Renal pelvis (tissue), 12 donors: ENCODE measurements around the gene SCEL. TPM values are rescaled to one million over a fixed set of nuclear protein-coding genes. Genes with fewer than 3 reads are reported as not detected.
"Not testable (repeated sequence)": the region's sequence is repeated elsewhere in the genome, so short reads cannot be mapped to it uniquely, and the experiment has no call there.

Experiments used
- DNase-seq: peaks from one replicate; pipeline ENCODE4 v3.0.0-alpha.2; 2013
- long read RNA-seq, 16 experiments: transcript quantifications; one replicate each; lab custom pipeline, GENCODE V29; 2026
- polyA plus RNA-seq, 3 donors: library from polyadenylated mRNA; unstranded; fragments of 120-200 nt; gene quantifications; one replicate each; pipeline ENCODE4 v1.2.1, GENCODE V29; 2013; ENCODE audit not compliant: insufficient read length in 3 of 3

Gene SCEL, protein sequence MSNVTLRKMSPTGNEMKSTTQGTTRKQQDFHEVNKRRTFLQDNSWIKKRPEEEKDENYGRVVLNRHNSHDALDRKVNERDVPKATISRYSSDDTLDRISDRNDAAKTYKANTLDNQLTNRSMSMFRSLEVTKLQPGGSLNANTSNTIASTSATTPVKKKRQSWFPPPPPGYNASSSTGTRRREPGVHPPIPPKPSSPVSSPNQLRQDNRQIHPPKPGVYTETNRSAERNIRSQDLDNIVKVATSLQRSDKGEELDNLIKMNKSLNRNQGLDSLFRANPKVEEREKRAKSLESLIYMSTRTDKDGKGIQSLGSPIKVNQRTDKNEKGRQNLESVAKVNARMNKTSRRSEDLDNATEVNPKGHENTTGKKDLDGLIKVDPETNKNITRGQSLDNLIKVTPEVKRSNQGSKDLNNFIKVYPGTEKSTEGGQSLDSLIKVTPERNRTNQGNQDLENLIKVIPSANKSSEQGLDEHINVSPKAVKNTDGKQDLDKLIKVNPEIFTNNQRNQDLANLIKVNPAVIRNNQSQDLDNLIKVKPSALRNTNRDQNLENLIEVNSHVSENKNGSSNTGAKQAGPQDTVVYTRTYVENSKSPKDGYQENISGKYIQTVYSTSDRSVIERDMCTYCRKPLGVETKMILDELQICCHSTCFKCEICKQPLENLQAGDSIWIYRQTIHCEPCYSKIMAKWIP
- polyA plus RNA-seq, result under 1 TPM in 1 of 3 donors, not detected in 2; 0.04 TPM
- long read RNA-seq, donor 1, result 0 reads
- long read RNA-seq, donor 2, result 0 reads
- long read RNA-seq, donor 3, result 0 reads
- long read RNA-seq, donor 4, result 0 reads
- long read RNA-seq, donor 5, result 0 reads
- long read RNA-seq, donor 6, result 0 reads
- long read RNA-seq, donor 7, result 0 reads
- long read RNA-seq, donor 8, result 0 reads
- long read RNA-seq, donor 9, result 0 reads
- long read RNA-seq, donor 10, result 0 reads
- long read RNA-seq, donor 11, result 0 reads
- long read RNA-seq, donor 12, result 0 reads
- long read RNA-seq, donor 13, result 0 reads
- long read RNA-seq, donor 14, result 0 reads
- long read RNA-seq, donor 15, result 0 reads
- long read RNA-seq, donor 16, result 0 reads

DNA sequence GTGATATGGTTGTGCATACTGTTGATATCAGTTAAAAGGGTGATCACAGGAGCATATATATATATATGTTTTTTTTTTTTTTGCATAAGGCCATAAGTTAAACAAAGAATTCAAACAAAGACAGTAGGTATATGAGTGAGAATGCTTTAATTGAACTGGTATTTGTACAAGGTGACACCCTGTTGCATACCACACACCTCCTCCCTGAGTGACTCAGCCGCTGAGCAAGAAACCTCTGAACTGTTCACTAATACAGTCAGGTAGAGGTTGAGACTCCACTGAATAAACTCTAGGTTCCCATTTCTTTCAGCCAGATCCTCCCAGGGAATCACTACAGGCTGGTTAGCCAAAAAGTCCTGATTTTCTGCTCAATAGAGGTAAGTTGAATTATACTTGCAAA, at the start of gene SCEL:
TSS of gene SCEL (plus strand) at position 259 of the 400 bp plus-strand sequence. CDS start 20,170 bp downstream, outside the sequence.
- no peak for DNase-seq

DNA sequence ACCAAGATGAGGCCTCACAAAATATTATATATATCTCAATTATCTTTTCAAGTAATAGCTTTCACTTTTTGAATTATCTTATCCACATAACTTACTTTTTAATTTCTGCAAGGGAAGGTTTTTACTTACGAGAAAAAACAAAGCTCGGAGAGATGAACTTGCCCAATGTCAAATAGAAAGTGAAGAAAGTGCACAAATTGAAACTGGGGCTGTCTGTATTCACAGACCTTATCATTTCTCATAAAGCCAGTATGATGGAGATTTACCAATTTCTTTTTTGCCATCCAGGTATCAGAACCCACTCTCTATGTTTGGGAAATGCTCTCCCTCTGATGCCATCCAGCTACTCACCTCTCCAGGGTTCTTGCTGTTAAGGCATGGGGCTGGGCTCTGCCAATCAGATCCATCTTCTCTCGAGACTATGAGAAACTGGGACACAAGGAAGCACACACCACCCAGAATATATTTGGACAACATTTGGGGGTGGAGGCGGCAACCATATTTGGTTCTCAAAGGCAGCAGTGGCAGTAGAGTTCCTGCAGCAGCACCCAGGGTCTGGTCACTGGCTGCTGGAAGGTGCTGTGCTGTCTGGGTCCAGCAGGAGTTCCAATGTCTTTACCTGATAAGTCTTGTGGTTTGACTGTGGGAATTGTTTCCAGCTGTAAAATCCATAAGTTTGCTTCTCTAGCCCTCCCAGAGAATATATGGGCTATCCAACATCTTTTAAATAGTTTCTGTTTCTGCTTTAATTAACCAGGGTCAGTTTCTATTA, 45.8 kb upstream of the SCEL start:
- no peak for DNase-seq

DNA sequence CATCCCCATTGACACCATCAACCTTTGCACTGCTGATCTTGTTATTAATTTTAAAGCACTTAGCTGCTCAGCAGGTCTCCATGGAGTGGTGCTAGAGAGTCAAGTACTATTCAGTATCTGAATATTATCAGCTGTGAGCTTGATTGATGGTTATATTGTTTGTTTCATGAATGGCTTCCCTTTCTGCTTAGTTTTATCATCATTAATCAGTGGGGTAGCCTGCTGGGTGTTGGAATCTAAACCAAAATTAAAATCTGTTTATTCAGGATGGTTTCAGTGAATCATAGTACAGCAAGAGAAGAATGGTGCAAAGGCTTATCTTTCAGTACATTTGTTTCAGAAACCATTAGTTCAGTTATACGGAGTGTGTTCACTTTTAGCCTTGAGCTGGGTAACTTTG, 42.5 kb upstream of the SCEL start:
- DNase-seq, result no peak

DNA sequence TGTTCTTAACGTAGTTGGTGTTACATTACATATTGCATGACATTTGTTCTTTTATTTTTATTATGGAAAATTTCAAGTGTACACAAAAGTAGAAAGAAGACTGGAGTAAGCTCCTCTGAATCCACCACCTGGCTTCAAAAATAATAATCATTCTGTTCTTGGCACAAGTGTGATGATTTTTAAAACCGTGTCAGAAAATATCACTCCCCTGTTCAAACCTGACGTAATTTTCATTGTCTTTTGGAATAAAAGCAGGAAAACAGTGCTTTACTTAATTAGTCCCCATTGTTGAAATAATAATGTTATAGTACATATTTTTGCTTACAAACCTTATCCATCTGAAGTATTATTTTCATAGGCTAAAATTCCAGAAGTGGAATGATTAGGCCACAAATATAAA, 41.3 kb upstream of the SCEL start:
- DNase-seq, result no peak

DNA sequence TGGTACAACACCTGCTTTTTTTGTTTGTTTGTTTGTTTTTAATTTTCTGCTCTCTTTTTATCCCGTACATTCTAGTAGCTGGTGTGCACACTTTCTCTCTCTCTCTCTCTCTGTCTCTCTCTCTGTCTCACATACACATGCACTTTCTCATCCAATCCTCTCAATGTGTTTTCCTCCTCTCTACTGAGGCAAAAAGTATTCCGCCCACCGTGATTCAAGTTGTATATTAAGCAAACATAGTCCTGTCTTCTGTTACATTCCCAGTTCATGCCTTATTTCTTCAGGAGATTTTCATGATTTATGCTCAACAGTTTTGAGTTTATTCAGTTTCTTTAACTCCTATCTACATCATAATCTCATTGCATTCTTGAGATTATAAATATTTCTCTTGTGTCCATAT, 38.2 kb upstream of the SCEL start:
- DNase-seq, result no peak

DNA sequence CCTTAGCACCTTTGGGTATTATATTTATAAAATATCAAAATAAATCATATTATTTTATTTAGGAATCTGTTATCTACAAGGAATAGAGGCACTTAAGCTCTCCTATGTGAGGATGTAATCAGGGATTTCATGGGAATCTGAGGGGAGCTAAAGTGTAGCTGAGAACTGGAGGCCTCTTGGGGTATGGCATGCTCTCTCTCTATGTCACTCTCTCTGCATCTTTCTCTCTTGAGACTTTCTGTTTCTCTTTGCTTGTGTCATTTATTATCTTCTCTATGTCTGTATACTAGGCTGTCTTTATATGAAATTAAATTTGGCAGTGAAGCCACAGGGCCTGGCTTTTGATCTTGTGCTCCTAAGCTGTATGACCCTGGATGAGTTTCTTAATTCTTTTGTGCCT, 37.7 kb upstream of the SCEL start:
- DNase-seq, result no peak

DNA sequence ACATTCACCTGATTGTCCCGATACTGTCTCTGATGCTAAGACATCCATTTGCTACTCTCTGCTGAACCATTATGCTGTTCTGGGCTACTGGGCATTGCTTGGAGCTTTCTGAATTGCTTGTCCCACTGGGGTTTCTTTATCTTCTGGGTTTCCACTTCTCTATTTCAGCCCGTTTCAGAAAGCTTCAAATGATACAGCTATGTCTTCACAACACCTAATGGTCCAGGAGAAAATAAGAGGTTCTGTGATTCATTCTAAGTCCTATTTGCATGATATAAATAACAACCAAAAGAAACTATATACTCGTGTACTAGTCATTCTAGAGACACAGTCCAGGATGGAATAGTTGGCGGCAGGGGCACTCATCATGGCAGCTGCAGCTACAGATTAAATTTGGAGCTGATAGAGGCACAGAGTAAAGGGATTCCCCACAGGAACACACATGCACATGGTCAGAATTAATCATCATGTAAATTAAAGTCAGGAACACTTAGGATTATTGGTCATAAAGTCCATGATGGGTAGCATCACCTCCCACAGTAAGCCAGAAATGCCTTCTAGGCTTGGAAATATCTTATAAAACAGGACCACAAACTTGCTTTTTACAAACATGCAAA, 33.3 kb upstream of the SCEL start:
- DNase-seq, result no peak

DNA sequence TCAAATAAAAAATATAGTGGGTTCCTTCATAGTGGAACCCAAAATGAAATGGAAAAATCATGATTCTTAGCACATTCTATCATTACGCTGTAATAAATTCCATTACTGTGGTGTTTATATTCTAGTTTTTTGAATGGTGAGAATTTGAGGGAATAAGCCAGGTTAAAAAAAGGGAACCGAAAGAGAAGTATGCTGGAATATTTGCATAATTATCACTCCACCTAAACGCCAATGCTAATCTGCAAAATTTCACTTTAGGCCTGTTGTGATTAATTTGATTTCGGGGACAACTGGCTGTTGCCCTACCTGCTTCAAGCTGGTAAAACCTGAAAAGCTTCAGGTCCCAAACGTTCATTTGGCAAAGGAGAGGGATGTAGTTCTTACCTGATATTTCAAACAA, 32.1 kb upstream of the SCEL start:
- no peak for DNase-seq

DNA sequence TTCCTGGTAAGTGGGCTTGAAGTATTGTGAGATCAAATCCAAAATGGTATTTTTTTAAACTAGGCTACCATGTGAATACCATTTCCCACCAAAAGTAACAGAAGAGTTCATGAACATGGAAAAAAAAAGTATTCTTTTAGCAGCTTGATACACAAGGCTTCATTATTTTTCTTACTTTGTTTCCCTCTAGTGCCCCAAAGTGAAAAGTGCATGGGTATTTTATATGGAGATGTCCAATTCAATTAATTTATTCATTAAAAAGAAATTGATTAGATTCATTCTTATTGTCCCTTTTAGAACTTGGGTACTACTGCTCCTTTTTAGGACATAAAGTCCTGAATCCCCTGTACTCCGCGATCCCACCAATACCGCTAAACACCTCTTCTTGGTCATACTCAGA, 28.6 kb upstream of the SCEL start:
- DNase-seq, result no peak

DNA sequence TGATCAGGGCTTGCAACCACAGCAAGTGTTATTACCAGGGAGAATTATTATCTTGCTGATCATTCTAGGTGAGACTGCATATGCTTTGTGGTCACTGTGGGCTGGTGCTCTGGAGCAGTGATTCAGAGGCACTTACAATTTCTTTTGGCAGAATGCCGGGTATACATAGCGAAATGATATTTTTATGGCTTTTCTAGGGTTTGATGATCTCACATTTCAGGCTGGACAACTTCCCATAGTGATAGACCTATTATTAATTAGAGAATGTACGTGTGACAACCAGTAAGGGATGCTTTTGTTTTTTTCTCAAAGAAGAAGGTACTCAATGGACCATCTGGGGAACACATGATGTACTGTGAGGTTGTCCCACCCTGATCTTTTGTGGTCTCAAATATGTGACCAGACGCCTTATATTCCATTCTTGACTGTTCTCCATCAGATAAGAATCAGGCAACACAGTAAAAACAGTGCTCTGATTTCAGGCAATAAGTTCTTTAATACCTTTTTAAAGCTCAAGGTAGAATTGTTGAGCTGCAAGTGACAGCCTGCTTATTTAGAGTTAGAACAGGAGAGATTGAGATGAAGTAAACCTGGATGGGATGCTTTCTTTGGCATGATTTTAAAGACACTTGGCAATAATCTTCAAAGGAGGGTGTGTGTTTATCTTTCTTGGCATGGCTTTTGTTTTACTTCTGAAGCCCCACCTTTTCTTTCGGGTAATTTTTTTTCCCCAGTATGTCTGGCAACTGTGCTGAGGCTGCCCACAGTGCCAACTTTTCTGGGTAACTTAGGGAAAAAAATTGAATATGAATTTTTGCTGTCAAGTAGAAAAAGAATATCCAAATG, 27.4 kb upstream of the SCEL start:
- no peak for DNase-seq

DNA sequence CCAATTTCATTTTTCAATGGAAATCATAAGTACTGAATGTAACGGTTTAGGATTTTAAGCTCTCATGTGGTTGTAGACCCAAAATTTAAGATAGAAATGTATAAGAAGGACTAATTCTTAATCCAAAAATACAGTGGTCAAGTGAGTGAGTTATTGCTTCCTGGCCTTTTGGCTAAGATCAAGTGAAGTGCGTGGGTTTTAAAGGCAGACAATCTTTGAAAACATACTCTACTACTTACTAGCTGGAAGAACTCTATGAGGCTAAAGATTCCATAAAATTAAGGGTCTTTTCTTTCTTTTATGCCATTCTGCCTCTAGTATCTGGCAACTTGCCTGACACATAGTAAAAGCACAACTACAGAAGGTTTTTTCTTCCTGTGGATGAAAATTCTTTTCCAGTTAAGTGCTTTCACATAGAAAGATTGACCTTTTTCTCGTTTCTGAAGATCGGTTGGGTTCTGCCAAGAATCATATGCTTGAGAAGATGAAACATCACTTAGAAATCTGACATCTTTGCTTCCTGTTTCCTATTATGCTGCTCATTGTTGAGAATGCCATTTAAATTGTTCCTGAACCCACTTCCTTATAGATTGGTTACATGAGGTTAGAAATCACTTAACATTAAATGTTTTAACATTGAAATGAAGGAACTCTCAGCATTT, 26.4 kb upstream of the SCEL start:
- no peak for DNase-seq

DNA sequence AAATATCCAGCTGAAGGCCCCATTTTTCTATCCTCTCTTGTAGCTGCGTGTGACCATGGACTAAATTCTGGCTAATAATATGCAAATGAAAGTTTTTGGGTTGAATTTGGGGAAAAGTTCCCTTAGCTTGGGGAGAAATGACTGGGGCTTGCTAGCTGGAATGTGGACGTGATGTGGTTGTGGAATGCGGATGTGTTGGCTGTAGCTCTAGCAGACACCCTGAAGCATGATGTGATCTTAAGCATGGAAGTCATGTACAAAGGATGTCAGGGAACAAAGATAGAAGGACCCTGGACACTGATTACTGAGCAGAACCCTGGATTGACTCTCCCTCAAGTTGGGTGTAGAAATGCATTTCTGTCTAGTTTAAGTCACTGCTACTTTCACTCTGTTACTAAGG, 25.4 kb upstream of the SCEL start:
- DNase-seq, result no peak

DNA sequence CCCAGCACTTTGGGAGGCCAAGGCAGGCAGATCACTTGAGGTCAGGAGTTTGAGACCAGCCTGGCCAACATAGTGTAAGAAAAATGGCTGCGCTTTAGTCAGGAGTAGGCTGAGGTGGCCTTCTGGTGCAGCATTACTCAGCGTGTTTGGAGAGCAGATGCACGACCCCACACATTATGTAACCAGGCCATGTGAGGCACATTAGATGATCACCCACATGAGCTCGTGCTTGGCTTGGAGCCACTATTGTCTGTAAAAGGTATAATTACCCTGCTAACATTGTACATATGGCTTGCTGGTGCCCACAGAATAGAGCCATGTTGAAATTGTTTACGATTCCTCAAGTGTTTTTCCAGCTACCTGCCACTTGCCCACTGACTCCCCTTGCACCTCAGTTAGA, 24.0 kb upstream of the SCEL start:
- no peak for DNase-seq

DNA sequence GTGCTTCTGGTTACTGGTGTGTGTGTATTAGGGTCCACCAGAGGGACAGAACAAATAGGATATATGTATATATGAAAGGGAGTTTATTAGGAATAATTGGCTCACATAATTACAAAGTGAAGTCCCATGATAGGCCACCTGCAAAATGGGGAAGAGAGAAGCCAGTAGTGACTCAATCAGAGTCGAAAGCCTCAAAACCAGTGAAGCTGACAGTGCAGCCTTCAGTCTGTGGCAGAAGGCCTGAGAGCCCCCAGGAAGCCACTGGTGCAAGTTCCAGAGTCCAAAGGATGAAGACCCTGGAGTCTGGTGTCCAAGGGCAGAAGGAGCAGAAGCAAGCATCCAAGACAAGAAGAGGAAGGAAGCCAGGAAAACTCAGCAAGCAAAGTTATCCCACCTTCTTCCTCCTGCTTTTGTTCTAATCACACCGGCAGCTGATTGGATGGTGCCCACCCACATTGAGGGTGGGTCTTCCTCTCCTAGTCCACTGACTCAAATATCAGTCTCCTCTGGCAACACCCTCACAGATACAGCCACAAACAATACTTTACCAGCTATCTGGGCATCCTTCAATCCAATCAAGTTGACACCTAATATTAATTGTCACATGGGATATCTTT, 21.7 kb upstream of the SCEL start:
- DNase-seq, result no peak

DNA sequence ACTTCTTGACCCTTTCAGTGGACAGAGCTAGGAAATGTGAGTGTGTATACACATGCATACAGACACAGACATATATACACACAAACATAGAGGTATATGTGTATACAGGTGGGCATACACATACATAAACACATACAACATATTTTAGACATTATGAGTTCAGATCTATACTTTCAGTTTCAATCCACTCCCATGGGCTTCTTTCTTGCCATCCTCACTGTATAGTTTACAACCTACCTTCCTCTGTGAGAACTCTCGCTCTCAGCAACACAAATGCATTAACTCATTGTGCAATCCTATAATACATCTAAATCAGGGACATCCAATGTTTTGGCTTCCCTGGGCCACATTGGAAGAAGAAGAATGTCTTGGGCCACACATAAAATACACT, 21.2 kb upstream of the SCEL start:
- no peak for DNase-seq

DNA sequence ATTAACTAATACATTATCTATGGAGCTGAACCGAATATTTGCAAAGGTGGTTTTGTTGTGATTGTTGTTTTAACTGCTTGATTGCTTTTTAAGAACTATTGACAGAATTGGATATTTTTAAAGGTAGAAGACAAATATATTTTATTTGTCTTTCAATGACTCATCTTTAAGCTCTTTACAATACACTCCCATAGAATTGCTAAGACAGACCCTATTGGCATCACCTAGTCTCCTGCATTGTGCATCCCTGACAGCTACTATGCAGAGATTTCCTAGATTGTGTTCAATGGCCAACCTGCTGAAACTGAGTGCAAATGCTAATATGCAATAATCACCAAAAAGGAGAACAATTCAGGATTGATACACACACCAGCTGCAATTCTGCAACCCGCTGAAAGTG, 19.7 kb upstream of the SCEL start:
- no peak for DNase-seq

DNA sequence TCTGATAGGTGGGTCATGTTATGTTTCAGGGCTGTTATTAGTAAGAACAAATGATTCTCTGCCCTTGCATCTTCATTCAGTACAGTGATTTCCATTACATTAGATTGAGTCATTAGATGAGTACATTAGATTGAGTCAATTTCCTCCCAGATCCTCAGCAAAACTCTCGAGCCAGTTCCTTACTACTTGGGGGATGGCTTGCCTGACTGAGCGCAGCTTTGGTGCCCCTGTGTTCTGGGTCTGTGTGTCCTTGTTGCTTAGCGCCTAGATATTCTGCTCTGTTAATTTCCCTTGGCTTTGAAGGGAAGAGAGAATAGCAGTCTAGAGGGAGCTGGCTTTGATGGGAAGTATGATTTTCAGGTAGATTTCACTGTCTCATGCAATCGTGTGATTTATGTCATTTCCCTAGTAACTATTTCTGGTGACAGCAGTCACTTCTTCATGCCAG, 19.1 kb upstream of the SCEL start:
- DNase-seq, result no peak

DNA sequence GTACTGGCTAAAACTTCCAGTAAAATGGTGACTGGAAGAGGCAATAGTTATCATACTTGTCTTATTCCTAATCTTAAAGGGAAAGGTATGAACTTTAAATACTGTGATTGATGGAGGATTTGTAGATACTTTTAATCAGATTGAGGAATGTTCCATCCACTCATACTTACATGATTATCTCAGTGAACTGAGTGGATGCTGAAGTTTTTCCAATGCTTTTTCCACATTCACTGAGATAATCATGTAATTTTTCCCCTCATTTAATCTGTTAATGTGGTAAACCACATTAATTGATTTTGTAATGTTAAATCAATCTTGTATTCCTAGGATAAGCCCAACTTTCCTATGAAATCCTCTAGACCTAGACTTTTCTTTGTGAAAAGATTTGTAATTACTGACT, 17.2 kb upstream of the SCEL start:
- DNase-seq, result no peak

DNA sequence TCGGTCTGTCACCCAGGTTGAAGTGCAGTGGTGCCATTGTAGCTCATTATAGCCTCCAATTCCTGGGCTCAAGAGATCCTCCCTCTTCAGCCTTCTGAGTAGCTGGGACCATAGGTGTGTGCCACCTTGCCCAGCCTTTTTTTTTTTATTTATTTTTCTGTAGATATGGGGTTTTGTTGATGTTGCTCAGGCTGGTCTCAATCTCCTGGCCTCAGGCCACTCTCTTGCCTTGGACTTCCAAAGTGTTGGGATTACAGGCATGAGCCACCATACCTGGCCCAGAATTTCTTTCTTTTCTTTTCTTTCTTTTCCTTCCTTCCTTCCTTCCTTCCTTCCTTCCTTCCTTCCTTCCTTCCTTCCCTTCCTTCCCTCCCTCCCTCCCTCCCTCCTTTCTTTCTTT, 16.1 kb upstream of the SCEL start:
- DNase-seq, result not testable (repeated sequence)

DNA sequence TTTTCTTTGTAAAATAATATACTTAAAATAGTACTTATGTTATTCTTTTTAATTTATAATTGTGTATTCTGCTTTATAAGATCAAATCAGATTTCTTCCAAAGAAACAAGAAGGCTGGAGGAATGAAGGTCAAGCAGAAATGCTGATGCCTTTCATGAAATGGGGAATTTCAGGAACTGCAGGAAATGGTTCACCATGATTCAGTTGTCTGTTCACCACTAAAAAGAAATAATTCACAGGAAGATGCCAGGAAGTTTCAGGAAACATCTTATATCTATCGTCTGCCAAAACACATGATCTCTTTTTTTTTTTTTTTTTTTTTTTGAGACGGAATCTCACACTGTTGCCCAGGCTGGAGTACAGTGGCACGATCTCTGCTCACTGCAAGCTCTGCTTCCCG, 15.7 kb upstream of the SCEL start:
- no peak for DNase-seq
